AG08396 (cell line): ENCODE measurements around the gene QARS1.

ENCODE experiments used
- DNase-seq: peaks from one replicate; pipeline ENCODE4 v3.0.0; 2012; ENCODE audit warnings: low spot score, mixed read lengths

The QARS1 gene

DNA sequence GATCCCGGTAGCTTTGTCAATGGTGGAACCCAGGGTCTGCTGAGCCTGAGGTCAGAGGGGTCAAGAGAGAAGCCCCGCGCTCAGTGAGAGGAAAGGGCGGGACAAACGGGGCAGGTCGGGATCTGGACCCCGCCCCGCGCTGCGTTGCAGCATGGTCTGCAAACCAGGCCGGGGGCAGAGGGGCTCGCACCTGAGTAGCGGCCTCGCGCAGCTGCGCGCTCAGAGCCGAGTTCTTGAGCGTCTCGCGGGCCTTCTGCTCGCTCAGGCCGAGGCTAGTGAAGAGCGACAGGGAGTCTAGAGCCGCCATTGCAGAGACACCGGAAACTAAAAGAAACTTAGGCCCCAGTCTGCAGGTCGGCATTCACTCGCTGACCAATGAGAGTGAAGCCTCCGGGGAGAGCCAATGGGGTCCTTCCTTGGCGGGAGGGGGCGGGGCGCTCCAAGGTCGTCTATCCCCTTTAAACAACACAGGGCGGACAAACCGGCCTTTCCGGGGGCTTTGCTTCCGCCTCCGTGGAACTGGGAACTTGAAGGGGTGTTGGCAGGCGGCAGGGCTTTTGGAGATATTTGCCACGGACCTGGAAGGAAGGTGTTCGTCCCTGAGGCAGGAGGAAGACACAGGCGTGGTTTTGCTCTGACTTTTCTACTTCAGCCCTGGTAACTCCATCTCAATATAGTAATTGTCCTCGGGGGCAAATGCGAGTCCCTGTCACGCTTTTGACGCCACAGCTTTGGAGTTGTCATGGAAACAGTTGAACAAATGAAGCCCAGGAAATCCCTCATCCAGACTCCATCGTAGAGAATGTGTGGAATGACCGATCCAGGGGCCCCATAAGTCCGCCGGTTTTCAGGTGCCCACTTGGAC is at the start of gene QARS1:
QARS1 (minus strand) TSS at position 331 of the 865 bp plus-strand sequence; CDS start at position 307, 24 bp downstream.
- DNase-seq, result peak; percentile 97

DNA sequence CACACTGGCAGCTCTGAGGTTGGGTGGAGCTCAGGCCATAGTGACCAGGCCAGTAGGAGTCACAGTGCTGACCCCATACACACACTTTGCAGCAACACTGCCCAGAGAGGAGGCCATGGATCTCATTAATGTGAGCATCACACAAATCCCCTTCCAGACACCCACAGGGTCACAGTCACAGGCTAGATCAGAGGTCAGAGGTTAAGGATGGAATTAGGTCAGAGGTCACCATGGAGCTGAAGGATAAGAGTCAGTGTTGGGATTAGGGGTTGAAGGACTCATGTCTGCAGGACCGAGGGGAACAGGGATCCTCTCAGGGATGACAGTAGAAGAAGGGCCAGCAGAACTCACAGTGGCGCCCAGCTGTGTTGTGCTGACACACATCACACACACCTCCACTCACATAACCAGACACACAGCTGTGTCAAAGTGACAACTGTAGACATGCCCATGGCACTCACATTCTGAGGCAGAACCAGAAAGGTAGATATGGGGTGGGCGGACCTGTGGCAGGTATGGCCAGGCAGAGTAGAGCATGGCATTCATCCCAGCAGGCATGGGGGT is 48.9 kb upstream of the QARS1 start:
- no peak for DNase-seq

DNA sequence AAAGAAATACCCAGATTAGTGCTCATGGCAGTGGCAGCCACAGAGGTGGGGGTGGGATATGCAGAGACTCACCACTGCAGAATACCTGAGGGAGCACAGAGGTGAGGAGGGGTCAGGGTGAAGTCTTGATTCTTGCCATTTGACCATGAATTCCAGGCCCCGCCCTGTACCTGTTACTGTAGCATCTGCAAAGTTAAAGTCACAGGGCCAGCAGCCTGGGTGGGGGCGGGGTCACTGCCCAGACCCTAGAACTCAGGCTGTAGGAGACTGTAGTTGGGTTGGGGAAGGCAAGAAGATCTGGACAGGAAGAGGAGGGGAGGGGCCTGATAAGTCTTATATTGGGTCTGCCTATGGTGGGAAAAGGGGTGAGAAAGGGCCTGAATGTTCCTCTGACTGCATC is 47.1 kb upstream of the QARS1 start:
- no peak for DNase-seq

DNA sequence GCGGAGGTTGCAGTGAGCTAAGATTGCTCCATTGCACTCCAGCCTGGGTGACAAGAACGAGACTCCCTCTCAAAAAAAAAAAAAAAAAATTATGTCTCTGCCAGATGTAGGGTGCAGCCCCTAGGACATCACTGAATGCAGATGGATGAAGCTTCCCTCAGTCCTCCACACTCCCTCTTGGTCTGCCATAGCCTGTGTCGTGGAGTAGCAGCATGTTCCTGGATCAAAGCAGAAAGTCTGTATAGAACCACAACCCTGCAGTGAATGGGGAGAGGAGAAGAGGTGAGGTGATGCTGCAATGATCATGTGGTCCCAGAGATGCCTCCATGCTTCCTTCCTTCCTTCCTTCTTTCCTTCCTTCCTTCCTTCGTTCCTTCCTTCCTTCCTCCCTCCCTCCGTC is 43.6 kb upstream of the QARS1 start:
- no peak for DNase-seq

DNA sequence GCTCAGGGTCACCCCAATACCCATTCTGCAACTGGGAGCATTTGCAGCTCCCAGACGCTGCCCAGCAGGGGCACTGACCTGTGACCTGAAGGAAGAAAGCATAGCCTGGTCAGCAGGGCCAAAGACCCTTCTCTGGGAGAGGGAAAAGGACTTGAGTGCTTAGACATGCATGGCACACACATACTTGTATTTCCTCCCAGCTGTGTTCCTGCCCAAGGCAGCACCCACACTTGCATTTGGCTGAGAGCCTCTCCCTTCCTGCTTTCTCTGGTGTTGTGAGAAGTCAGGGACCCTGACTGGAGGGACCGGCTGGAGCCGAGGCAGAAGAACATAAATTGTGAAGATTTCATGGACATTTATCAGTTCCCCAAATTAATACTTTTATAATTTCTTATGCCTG is 35.5 kb upstream of the QARS1 start:
- DNase-seq, result no peak

DNA sequence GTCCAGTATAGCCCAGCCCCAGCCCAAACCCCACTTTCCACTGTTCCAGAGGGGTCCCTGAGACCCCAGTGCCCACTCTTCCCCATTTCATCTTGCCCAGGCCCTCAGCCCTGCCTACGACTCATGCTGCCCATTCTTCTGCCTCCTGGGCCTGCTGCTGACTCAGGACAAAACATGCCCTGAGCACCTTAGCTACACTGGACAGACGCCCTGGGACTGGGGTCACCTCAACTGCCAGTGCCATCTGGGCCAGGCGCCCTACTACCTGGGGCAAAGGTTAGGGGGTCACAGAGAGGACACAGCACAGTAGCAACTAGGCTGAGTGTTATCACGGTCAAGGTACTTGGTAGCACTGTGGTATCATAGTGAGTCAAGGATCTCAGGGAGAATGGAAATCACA is 30.9 kb upstream of the QARS1 start:
- no peak for DNase-seq

DNA sequence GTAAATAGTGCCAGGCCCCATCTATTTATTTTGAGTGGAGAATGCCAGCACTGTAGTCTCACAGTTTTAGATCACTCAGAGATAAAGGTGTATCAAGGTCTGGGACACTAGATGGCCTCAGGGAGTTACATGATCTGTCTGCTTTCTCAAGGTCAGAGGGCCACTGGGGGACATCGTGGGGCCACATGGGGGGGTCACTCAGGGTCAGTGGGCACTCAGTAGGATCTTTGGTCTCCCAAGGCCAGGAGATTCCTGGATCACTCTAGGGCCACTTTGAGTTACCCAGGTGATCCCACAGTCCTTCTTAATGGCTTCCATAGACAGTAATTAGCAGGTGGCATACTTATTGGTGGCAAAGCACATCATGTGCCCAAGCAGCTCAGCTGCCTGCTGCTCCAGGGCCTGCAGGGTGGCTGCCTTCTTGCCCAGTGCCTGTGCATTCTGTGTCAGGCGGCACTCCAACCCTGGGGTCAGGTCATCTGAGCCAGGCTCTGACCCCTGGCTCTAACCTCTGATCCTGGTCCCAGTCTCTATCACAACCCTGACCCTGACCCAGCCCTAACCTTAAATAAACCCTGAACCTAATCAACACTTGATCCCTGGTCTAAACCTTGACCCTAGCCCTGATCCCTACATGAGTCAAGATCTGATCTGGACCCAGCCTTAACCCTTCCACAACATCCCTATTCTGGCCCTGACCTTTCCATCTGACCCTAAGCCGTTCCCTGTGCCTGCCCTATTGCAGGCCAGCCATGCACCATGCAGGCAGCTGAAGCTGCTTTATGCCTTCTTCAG is 30.1 kb upstream of the QARS1 start:
- DNase-seq, result no peak

DNA sequence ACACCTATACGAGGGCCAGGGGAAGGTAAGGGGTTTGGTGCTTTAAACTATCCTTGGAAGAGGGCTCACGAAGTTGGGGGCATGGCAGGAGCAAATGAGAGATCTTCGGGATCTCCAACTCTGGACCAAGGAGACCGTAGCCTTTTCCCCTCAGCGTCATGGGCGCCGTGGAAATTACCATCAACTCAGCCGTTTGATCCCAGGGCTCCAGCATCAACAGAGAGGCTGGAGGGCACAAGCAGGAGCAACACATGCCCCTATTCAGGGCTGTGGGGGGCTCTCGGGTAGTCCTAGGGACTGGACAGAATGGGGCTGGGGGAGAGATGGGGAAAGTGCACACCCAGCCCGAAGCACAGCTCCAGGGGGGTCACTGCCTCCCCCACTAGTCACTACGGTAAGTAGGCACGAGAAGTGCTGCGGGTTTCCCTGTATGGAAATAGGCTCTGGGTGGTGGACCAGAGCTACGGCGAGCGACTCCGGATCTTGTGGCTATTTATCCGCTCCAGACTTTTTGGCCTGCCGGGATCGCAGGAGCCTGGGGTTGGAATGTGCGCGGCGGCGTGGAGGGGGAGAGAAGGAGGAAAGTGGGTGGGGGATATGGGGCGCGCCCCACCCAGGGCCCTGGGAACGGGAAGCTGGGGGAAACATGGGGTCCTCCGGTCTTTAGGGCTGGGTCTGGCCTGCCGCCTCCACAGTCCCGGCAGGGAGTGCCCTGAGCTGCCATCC is 28.8 kb upstream of the QARS1 start:
- DNase-seq, result peak; percentile 90

DNA sequence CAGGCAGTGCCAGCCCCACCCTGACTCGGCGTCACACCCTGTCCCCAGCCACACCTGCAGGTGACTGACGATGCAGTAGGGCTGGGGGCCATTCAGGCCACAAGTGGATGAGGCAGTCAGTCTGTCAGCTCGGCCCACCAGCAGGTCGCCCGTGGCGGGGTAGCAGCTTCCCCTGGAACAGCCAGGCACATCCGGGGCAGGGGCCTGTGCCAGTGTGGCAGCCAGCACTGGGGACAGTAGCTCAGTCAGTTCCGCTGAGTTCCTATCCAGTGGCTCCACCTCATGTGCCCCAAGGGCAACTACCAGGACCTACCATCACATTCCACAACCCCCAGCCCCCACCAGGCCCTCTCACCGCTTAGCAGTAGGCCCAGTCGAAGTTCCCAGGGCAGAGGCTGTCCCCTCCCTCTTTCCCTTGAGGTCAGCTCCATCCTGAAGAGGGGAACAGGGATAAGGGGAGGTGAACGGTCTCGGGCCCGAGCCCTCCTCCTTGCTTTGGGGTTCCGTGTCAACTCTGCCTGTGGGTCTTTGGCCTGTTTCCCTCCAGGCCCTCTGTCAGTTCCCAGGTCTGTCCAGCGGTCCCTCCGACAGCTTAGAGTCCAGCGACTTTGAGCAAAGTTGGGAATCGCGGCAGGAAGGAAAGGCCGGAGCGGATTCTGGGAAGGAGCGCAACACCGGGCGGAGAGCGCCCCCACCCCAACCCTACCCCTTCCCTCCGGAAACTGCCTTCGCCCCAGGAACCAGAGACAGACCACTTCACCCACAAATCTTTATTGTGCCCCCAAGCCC is 28.1 kb upstream of the QARS1 start, which contains the start of gene LAMB2:
LAMB2 (minus strand) TSS at position 614 of the 789 bp plus-strand sequence; CDS start at position 431, 183 bp downstream.
- peak; percentile 83 for DNase-seq

DNA sequence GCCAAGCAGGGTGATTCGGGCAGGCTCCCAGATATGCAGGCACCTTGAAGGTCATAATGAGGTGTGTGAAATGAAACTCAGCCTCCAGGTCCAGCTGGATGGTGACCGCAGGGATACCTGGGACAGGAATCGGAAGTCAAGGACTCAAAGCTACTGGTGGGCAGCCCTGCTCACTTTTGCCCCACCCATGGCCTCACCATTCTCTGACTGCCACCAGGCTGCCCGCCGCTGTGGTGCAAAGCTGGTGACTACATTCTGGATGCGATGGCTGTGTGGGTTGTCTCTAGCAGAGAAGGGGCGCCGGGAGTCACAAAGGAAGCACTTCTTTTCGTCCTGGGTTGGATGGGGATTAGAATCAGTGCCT is 27.5 kb upstream of the QARS1 start:
- no peak for DNase-seq

DNA sequence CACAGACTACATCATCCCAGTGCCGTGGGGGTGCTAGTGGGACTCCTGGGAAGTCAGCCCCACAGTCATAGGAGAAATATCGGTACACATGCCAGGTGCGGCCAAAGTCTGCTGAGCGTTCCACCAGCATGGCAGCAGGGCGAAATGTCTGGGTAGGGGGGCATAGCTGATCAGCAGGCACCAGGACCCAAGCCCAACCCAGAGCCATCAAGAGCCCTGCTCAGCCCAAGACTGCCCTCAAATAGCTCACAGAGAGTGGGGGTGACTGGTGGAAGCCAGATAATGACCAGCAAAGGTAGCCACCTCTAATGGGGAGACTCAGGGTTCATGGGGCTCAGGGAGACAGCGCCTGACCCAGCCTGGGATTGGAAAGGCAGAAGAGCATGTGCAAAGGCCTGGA is 27.0 kb upstream of the QARS1 start:
- no peak for DNase-seq

DNA sequence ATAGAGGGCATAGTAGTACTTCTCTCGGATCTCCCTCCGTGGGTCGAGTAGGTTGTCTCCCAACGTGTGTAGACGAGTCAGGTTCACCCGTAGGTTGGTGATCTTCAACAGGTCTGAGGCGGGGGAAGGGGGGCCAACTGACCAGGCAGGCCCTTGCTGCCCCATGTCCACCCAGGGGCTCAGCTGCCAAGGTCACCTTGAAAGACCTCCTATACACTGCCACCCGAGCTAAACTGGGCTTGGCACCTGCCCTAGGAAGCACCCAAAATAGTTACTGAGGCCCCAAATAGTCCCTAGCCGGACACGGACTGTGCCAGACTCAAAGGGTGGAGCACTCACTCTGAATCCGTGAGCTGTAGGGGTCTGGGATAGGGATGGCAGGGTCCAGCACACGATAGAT is 26.5 kb upstream of the QARS1 start:
- DNase-seq, result no peak

DNA sequence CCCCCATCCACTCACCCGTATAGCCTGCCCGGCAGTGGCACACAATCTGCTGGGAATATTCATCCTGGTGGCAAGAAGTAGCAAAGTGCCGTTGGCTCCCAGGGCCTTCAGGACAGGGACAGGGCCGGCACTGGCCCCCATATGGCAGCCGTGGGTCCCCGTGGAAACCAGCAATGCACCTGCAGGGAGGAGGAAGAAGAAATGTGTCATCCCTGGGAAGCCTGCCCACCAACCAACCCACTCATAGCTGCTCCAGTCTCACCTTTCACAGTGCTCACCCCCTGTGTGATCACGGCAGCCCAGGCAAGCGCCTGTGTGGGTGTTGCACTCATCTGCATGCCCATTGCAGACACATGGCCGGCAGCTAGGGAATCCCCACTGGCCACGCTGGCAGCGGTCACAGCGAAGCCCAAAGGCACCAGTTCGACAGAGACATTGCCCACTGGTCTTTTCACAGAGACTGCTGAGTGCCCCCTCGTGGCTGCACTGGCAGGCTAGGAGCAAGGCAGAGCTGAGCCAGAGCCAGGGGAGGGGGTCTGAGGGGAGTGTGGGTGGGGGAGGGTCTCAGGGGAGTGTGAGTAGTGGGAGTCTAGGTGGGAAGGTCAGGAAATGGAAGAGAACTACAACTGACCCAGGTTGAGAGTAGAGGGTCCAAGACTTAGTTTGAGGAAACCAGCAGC is 20.6 kb upstream of the QARS1 start:
- DNase-seq, result no peak

DNA sequence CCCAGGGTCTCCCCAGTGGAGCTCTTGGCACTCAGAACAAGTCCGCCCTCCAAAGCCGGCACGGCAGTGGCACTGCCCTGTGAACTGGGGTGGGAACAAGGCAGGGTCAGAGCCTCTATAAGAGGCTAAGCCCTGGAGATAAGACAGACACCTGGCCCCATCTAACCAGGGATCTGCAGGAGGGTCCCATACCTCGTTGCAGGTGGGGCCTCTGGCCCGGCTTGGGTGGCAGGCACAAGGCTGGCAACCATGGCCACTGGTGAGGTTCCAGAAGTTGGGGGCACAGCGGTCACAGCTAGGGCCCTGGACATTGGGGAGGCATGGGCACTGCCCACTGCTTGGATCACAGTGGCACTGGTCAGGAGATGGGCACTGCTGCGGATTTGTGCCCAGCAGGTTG is 19.6 kb upstream of the QARS1 start:
- no peak for DNase-seq

DNA sequence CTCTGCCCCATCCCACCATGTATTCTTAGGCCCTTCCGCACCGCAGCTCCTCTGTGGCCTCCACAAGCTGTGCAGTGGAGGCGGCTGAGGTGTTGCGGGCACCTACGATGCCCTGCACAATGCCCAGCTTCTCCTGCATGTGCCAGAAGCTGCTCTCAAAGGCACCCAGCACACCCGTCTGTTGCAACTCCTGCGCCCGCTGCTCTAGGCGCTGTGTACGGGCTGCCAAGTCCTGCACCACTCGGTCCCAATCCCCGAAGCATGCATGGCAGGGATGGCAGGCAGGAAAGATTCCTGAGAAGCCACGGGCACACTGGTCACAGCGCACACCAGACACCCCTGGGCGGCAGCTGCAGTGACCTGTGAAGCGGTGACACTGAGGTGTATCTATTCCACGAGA is 19.1 kb upstream of the QARS1 start:
- DNase-seq, result no peak

DNA sequence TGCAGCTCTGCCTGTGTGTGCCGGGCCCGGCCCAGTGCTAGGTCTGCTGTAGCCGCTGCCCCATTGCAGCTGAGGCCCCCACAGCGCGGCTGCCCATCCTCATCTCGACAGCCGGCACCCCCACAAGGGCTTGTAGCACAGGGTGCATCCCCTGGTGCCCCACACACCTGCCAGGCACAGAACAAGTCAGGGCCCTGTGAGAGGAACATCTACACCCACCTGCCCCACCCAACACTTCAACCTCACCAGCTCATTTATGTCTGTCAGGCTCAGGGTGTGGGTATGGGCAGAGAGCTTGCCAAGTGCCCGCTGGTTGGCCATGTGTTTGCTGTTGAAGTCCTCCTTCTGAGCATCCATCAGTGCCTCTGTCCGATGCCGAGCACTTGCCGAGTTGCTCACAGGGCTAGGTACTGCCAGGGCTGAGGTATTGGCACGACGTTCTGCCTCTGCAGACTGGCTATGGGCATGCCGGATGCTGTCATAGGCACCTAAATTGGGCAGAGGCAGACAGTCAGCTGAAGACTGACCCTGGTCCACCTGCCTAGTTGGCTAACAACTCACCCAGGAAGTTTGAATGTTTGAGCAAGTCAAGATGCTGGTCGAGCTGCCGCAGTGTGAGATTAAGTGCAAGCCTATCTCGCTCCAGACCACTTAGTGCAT is 18.5 kb upstream of the QARS1 start:
- no peak for DNase-seq

DNA sequence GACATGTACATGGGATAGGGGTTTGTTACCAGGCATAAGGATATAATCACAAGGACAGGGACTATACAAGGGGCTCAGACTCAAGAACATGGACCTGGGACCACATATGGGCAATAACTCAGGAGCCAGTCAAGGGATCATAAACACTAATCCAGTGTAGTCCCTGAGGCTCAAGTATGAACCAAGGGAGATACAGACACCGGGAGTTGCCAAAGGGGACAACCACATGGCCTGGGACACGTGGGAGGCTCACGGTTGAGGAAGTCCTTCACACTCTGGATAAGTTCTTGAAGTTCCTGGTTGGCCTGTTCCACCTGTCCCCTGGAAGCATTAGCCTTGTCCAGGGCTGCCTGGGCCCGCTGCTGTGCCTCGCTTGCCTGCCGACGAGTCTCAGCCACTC is 17.9 kb upstream of the QARS1 start:
- no peak for DNase-seq

DNA sequence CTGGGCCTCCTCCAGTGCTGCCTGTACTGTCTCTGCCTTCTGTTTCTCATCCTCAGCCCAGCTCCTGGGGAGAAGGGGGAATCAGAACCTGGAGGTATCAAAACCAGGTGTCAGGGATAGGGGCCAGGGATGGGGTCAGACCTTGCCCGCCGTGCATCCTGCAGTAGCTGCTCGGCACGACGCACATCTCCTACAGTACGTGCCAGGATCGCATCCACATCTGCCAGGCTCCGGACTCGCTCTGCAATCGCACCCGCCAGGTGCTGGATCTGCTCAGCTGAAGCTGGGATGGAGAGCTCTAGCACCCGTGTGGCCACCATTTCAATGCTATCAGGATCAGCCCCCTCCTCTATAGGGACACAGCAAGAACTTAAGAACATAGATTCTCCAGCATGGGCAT is 17.5 kb upstream of the QARS1 start:
- no peak for DNase-seq

DNA sequence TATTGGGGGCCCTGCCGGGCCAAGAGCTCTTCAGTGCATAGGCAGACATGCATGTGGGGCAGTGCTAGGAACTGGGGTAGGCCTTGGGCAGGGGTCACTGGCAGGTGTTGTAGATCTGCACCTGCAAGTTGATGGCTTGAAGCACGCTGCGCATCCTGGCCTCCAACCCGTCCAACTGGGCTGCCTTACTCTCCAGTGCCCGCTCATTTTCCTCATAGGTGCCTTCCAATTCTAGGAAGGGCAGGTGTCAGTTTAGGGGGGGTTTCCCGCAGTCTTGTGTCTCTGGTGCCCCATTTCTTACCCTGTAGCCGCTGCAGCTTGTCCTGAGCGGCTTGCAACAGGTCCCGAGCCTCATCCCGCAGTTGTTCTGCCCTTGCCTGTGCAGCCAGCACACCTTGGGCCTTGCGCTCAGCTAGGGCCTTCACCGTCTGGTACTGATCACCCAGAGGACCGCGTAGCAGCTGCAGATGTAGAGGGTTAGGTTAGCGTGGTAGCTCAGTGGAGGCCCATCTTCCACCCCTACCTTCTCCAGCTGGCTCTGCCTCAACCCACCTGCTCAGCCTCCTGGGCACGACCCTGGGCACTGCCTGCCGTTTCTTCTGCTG is 16.7 kb upstream of the QARS1 start:
- no peak for DNase-seq
